Upper lobe of left lung (tissue), 4 donors: ENCODE results near the gene HCFC1.

ENCODE experiments used
- CTCF ChIP-seq, 6 experiments: fragments of 450-650 bp in 4 of 6; fragments of 200-600 bp in 2 of 6; sonication (generic) in 2 of 6; IDR thresholded peaks; one replicate each; pipeline ENCODE4 v1.5.1; 2016 to 2019; ENCODE audit warnings: antibody characterized with exemption in 6 of 6
- POLR2A ChIP-seq, 4 donors: fragments of 450-650 bp; IDR thresholded peaks; one replicate each; pipeline ENCODE4 v1.5.1; 2016 to 2017; ENCODE audit warnings: antibody characterized with exemption in 4 of 4, mild to moderate bottlenecking in 2 of 4
- POLR2AphosphoS5 ChIP-seq, 2 donors: sonication (generic); formaldehyde crosslinking; IDR thresholded peaks; one replicate each; pipeline ENCODE4 v1.5.1; 2017; ENCODE audit warnings: antibody characterized with exemption in 2 of 2

GRCh38 chrX:154000051-154000450 lies 28.4 kb upstream of the HCFC1 start:
- TF ChIP-seq CTCF (IDR thresholded peaks at IDR 0.05) (no peak), POLR2AphosphoS5 (IDR thresholded peaks at IDR 0.05) (no peak), POLR2A (IDR thresholded peaks at IDR 0.05) (no peak)
